ENCODE data around the gene TMEM101.
A peak's percentile ranks its signal among the peaks of the same experiment; 100 is the strongest.

The TMEM101 gene

GRCh38 chr17:44001461-44001920 lies 13.3 kb downstream of the TMEM101 start:
- Histone ChIP-seq H2BK5ac (ENCODE audit: low read depth, low read length, poor library complexity, severe bottlenecking) (no peak overlapping the region), H2BK120ac (ENCODE audit: low read depth, low read length) (no peak overlapping the region), H3K18ac (ENCODE audit: low read depth in 1 of 2, low read length in 2 of 2) (no peak overlapping the region), H3K14ac (ENCODE audit: low read length in 2 of 2) (no peak overlapping the region), H3K36me3 (ENCODE audit: control insufficient read depth in 1 of 2, insufficient read depth in 2 of 2, low read depth in 1 of 2, low read length in 2 of 2) (no peaks in the 10 kb centered on the region), H2BK12ac (ENCODE audit: low read length in 2 of 2) (no peak overlapping the region), H3K9me3 (ENCODE audit: control insufficient read depth, low read length) (no peaks in the 10 kb centered on the region), H3K23ac (ENCODE audit: low read length in 2 of 2) (no peak overlapping the region), H2AFZ (ENCODE audit: low read depth, low read length) (no peak overlapping the region), H3K4me1 (ENCODE audit: control insufficient read depth, insufficient read depth, low read depth, low read length) (peaks cover 27% of the 10 kb centered on the region), H2BK15ac (ENCODE audit: low read depth, poor library complexity, severe bottlenecking) (peak overlapping the region; percentile 16), H3K9ac (ENCODE audit: low read length) (no peak overlapping the region), H3K4me3 (ENCODE audit: insufficient read depth in 1 of 2, low read depth in 1 of 2, low read length in 2 of 2) (no peak overlapping the region), H3K27me3 (ENCODE audit: control insufficient read depth in 1 of 2, insufficient read depth in 1 of 2, low read length in 2 of 2) (peaks cover 0 to 16% of the 10 kb centered on the region in 2 experiments), H2AK5ac (ENCODE audit: low read length, severe bottlenecking) (no peak overlapping the region), H3K4ac (ENCODE audit: low read depth in 1 of 2, low read length in 2 of 2) (no peak overlapping the region), H4K8ac (ENCODE audit: low read length) (no peak overlapping the region), H3K4me2 (ENCODE audit: low read length, poor library complexity, severe bottlenecking) (no peak overlapping the region), H3K27ac (ENCODE audit: low read length, poor library complexity, severe bottlenecking) (no peak overlapping the region), H4K91ac (ENCODE audit: low read length) (no peak overlapping the region), H3K79me1 (replicated peaks; ENCODE audit: low read length, poor library complexity, severe bottlenecking) (no peaks in the 10 kb centered on the region)
- WGBS = 100% methylated on average over 2 of the region's 2 CpGs
- no peak for DNase-seq

DNA sequence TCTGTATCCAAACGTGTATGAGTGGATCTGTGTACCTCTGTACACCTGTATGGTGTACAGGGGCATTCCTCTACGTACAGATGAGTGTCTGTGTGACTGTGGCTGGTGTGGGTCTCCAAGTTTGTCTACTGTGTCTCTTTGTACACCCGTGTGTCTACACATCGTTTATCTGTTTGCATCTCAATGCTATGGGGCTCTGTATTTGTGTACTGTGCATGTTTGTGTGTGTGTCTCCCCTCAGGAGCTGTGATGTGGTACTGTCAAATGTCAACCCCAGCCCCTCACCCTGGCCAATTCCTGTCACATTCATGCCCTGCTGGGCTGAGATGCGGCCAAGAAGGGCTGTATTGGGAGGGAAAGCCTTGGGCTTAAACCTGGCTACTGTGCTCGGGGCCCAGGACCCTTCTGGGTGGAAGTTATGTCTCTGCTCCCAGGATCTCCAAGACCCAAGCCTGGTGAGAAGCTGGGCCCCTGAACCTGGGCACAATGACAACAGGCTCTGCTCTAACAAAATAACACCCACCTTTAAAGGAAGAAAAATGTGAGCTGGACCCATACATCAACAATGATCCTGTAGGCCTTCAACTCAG lies 13.8 kb downstream of the TMEM101 start:
- no peak overlapping the region for H2BK5ac ChIP-seq (ENCODE audit: low read depth, low read length, poor library complexity, severe bottlenecking)
- no peak overlapping the region for H2BK120ac ChIP-seq (ENCODE audit: low read depth, low read length)
- H3K4me3 ChIP-seq (ENCODE audit: insufficient read depth in 1 of 2, low read depth in 1 of 2, low read length in 2 of 2) = no peak overlapping the region
- no peak overlapping the region for H3K4me2 ChIP-seq (ENCODE audit: low read length, poor library complexity, severe bottlenecking)
- DNase-seq = no peak
- H3K27ac ChIP-seq (ENCODE audit: low read length, poor library complexity, severe bottlenecking) = no peak overlapping the region
- H4K8ac ChIP-seq (ENCODE audit: low read length) = no peak overlapping the region
- no peak overlapping the region for H2AFZ ChIP-seq (ENCODE audit: low read depth, low read length)
- H3K4me1 ChIP-seq (ENCODE audit: control insufficient read depth, insufficient read depth, low read depth, low read length) = peaks cover 22% of the 10 kb centered on the region
- H3K23ac ChIP-seq (ENCODE audit: low read length in 2 of 2) = no peak overlapping the region
- no peak overlapping the region for H3K18ac ChIP-seq (ENCODE audit: low read depth in 1 of 2, low read length in 2 of 2)
- no peak overlapping the region for H3K4ac ChIP-seq (ENCODE audit: low read depth in 1 of 2, low read length in 2 of 2)
- H3K9me3 ChIP-seq (ENCODE audit: control insufficient read depth, low read length) = no peaks in the 10 kb centered on the region
- peaks cover 0 to 17% of the 10 kb centered on the region in 2 experiments for H3K27me3 ChIP-seq (ENCODE audit: control insufficient read depth in 1 of 2, insufficient read depth in 1 of 2, low read length in 2 of 2)
- H4K91ac ChIP-seq (ENCODE audit: low read length) = peak overlapping the region; percentile 29
- peak overlapping the region; percentile 16 for H2BK15ac ChIP-seq (ENCODE audit: low read depth, poor library complexity, severe bottlenecking)
- no peak overlapping the region for H3K14ac ChIP-seq (ENCODE audit: low read length in 2 of 2)
- WGBS = 78% methylated on average over 6 of the region's 6 CpGs
- no peaks in the 10 kb centered on the region for H3K36me3 ChIP-seq (ENCODE audit: control insufficient read depth in 1 of 2, insufficient read depth in 2 of 2, low read depth in 1 of 2, low read length in 2 of 2)
- no peak overlapping the region for H2AK5ac ChIP-seq (ENCODE audit: low read length, severe bottlenecking)
- no peak overlapping the region for H3K9ac ChIP-seq (ENCODE audit: low read length)
- H3K79me1 ChIP-seq (replicated peaks; ENCODE audit: low read length, poor library complexity, severe bottlenecking) = no peaks in the 10 kb centered on the region
- H2BK12ac ChIP-seq (ENCODE audit: low read length in 2 of 2) = no peak overlapping the region

GRCh38 chr17:44000141-44000860 lies 14.5 kb downstream of the TMEM101 start:
- peaks cover 0 to 14% of the 10 kb centered on the region in 2 experiments for H3K27me3 ChIP-seq (ENCODE audit: control insufficient read depth in 1 of 2, insufficient read depth in 1 of 2, low read length in 2 of 2)
- H3K23ac ChIP-seq (ENCODE audit: low read length in 2 of 2) = no peak overlapping the region
- H4K91ac ChIP-seq (ENCODE audit: low read length) = no peak overlapping the region
- H3K4me1 ChIP-seq (ENCODE audit: control insufficient read depth, insufficient read depth, low read depth, low read length) = peaks cover 15% of the 10 kb centered on the region
- no peak overlapping the region for H2AFZ ChIP-seq (ENCODE audit: low read depth, low read length)
- no peak overlapping the region for H3K9ac ChIP-seq (ENCODE audit: low read length)
- no peak overlapping the region for H3K4ac ChIP-seq (ENCODE audit: low read depth in 1 of 2, low read length in 2 of 2)
- peak overlapping the region; percentile 19 for H4K8ac ChIP-seq (ENCODE audit: low read length)
- H2AK5ac ChIP-seq (ENCODE audit: low read length, severe bottlenecking) = no peak overlapping the region
- no peak overlapping the region for H3K18ac ChIP-seq (ENCODE audit: low read depth in 1 of 2, low read length in 2 of 2)
- H3K79me1 ChIP-seq (replicated peaks; ENCODE audit: low read length, poor library complexity, severe bottlenecking) = no peaks in the 10 kb centered on the region
- 89% methylated on average over 12 of the region's 12 CpGs for WGBS
- H2BK12ac ChIP-seq (ENCODE audit: low read length in 2 of 2) = no peak overlapping the region
- H2BK120ac ChIP-seq (ENCODE audit: low read depth, low read length) = no peak overlapping the region
- no peak overlapping the region for H3K14ac ChIP-seq (ENCODE audit: low read length in 2 of 2)
- H3K4me2 ChIP-seq (ENCODE audit: low read length, poor library complexity, severe bottlenecking) = no peak overlapping the region
- no peak overlapping the region for H3K4me3 ChIP-seq (ENCODE audit: insufficient read depth in 1 of 2, low read depth in 1 of 2, low read length in 2 of 2)
- H3K27ac ChIP-seq (ENCODE audit: low read length, poor library complexity, severe bottlenecking) = no peak overlapping the region
- no peak overlapping the region for H2BK5ac ChIP-seq (ENCODE audit: low read depth, low read length, poor library complexity, severe bottlenecking)
- no peaks in the 10 kb centered on the region for H3K9me3 ChIP-seq (ENCODE audit: control insufficient read depth, low read length)
- DNase-seq = no peak
- no peak overlapping the region for H2BK15ac ChIP-seq (ENCODE audit: low read depth, poor library complexity, severe bottlenecking)
- H3K36me3 ChIP-seq (ENCODE audit: control insufficient read depth in 1 of 2, insufficient read depth in 2 of 2, low read depth in 1 of 2, low read length in 2 of 2) = no peaks in the 10 kb centered on the region

DNA sequence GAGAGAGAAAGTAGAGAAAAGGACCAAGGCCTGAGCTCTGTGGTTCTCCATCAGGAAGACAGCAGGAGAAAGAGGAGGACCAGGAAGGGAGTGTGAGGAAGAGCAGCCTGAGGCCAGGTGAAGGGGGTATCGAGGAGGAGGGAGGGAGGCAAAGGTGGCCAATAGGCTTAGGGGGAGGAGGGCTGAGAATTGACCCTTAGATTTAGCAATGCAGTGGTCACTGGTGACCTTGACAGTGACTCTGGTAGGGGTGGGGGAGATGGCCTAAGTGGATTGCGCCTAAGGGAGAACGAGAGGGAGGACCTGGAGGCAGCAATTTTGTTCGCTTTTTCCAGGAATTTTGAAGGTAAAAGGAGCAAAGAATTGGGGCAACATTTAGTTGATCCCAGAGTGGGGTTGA lies 15.7 kb downstream of the TMEM101 start:
- Histone ChIP-seq H3K4ac (ENCODE audit: low read depth in 1 of 2, low read length in 2 of 2) (no peak overlapping the region), H3K4me1 (ENCODE audit: control insufficient read depth, insufficient read depth, low read depth, low read length) (peaks cover 12% of the 10 kb centered on the region), H3K27me3 (ENCODE audit: control insufficient read depth in 1 of 2, insufficient read depth in 1 of 2, low read length in 2 of 2) (peaks cover 4 to 15% of the 10 kb centered on the region in 2 experiments), H3K23ac (ENCODE audit: low read length in 2 of 2) (no peak overlapping the region), H2BK5ac (ENCODE audit: low read depth, low read length, poor library complexity, severe bottlenecking) (no peak overlapping the region), H3K4me3 (ENCODE audit: insufficient read depth in 1 of 2, low read depth in 1 of 2, low read length in 2 of 2) (no peak overlapping the region), H3K4me2 (ENCODE audit: low read length, poor library complexity, severe bottlenecking) (no peak overlapping the region), H3K36me3 (ENCODE audit: control insufficient read depth in 1 of 2, insufficient read depth in 2 of 2, low read depth in 1 of 2, low read length in 2 of 2) (no peaks in the 10 kb centered on the region), H2BK120ac (ENCODE audit: low read depth, low read length) (no peak overlapping the region), H2AK5ac (ENCODE audit: low read length, severe bottlenecking) (no peak overlapping the region), H3K14ac (ENCODE audit: low read length in 2 of 2) (no peak overlapping the region), H4K8ac (ENCODE audit: low read length) (no peak overlapping the region), H2BK15ac (ENCODE audit: low read depth, poor library complexity, severe bottlenecking) (no peak overlapping the region), H3K79me1 (replicated peaks; ENCODE audit: low read length, poor library complexity, severe bottlenecking) (no peaks in the 10 kb centered on the region), H3K27ac (ENCODE audit: low read length, poor library complexity, severe bottlenecking) (no peak overlapping the region), H3K18ac (ENCODE audit: low read depth in 1 of 2, low read length in 2 of 2) (no peak overlapping the region), H4K91ac (ENCODE audit: low read length) (no peak overlapping the region), H2BK12ac (ENCODE audit: low read length in 2 of 2) (no peak overlapping the region), H3K9ac (ENCODE audit: low read length) (no peak overlapping the region), H2AFZ (ENCODE audit: low read depth, low read length) (no peak overlapping the region), H3K9me3 (ENCODE audit: control insufficient read depth, low read length) (no peaks in the 10 kb centered on the region)
- 88% methylated on average over 4 of the region's 4 CpGs for WGBS
- DNase-seq = no peak
